Measurements from ENCODE around the gene NKX2-1. TPM values are rescaled to one million over a fixed set of nuclear protein-coding genes. Genes with fewer than 3 reads are reported as not detected.
A peak's percentile ranks its signal among the peaks of the same experiment; 100 is the strongest.

The NKX2-1 gene
- total and polyA plus RNA-seq, 2 of the 13 experiments (the other 11 are each of a cell fraction or from before 2014, with no cell fraction given), result not detected

- TF ChIP-seq EHMT2 (IDR thresholded peaks at IDR 0.05; ENCODE audit: borderline replicate concordance, low read depth, low read length), result no peak
- no peak for TF ChIP-seq AKAP8 (CRISPR knock-in tag; IDR thresholded peaks at IDR 0.05)
- no peak for TF ChIP-seq DNMT1 (CRISPR knock-in tag; IDR thresholded peaks at IDR 0.05)
- TF ChIP-seq ZNF773 (CRISPR knock-in tag; IDR thresholded peaks at IDR 0.05; ENCODE audit: borderline replicate concordance), result no peak
- no peak for TF ChIP-seq FOXP1 (IDR thresholded peaks at IDR 0.05)
- TF ChIP-seq FOXP1 (CRISPR knock-in tag; IDR thresholded peaks at IDR 0.05), result no peak
- no peak for TF ChIP-seq HOMEZ (CRISPR knock-in tag; IDR thresholded peaks at IDR 0.05; ENCODE audit: low read depth)
- no peak for TF ChIP-seq ZNF274 (CRISPR knock-in tag; IDR thresholded peaks at IDR 0.05)
- no peak for TF ChIP-seq GLI4 (CRISPR knock-in tag; IDR thresholded peaks at IDR 0.05; ENCODE audit: borderline replicate concordance)
- no peak for TF ChIP-seq POLR2G (IDR thresholded peaks at IDR 0.05; ENCODE audit: low read depth, low read length)
- TF ChIP-seq, protein P1, sequence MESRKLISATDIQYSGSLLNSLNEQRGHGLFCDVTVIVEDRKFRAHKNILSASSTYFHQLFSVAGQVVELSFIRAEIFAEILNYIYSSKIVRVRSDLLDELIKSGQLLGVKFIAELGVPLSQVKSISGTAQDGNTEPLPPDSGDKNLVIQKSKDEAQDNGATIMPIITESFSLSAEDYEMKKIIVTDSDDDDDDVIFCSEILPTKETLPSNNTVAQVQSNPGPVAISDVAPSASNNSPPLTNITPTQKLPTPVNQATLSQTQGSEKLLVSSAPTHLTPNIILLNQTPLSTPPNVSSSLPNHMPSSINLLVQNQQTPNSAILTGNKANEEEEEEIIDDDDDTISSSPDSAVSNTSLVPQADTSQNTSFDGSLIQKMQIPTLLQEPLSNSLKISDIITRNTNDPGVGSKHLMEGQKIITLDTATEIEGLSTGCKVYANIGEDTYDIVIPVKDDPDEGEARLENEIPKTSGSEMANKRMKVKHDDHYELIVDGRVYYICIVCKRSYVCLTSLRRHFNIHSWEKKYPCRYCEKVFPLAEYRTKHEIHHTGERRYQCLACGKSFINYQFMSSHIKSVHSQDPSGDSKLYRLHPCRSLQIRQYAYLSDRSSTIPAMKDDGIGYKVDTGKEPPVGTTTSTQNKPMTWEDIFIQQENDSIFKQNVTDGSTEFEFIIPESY (CRISPR knock-in tag; IDR thresholded peaks at IDR 0.05), result peak; percentile 72
- TF ChIP-seq PRMT3 (CRISPR knock-in tag; IDR thresholded peaks at IDR 0.05; ENCODE audit: borderline replicate concordance, low read depth), result no peak
- TF ChIP-seq ZNF703 (CRISPR knock-in tag; IDR thresholded peaks at IDR 0.05; ENCODE audit: borderline replicate concordance), result no peak
- TF ChIP-seq, protein P2, sequence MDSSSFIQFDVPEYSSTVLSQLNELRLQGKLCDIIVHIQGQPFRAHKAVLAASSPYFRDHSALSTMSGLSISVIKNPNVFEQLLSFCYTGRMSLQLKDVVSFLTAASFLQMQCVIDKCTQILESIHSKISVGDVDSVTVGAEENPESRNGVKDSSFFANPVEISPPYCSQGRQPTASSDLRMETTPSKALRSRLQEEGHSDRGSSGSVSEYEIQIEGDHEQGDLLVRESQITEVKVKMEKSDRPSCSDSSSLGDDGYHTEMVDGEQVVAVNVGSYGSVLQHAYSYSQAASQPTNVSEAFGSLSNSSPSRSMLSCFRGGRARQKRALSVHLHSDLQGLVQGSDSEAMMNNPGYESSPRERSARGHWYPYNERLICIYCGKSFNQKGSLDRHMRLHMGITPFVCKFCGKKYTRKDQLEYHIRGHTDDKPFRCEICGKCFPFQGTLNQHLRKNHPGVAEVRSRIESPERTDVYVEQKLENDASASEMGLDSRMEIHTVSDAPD (CRISPR knock-in tag; IDR thresholded peaks at IDR 0.05), result no peak
These were observed 4.3 kb upstream of the NKX2-1 start (continued) for GRCh38 chr14:36524220-36524837.

Data from HepG2 (cell line).